ENCODE data around the gene A3GALT2. TPM values are rescaled to one million over a fixed set of nuclear protein-coding genes. Genes with fewer than 3 reads are reported as not detected.
"Not testable (repeated sequence)": the region's sequence is repeated elsewhere in the genome, so short reads cannot be mapped to it uniquely, and the experiment has no call there.

The A3GALT2 gene
- total RNA-seq, 1 donor from 2014 or later: not detected

GRCh38 chr1:33312413-33312749, 8.5 kb downstream of the A3GALT2 start:
- DNase-seq: no peak

DNA sequence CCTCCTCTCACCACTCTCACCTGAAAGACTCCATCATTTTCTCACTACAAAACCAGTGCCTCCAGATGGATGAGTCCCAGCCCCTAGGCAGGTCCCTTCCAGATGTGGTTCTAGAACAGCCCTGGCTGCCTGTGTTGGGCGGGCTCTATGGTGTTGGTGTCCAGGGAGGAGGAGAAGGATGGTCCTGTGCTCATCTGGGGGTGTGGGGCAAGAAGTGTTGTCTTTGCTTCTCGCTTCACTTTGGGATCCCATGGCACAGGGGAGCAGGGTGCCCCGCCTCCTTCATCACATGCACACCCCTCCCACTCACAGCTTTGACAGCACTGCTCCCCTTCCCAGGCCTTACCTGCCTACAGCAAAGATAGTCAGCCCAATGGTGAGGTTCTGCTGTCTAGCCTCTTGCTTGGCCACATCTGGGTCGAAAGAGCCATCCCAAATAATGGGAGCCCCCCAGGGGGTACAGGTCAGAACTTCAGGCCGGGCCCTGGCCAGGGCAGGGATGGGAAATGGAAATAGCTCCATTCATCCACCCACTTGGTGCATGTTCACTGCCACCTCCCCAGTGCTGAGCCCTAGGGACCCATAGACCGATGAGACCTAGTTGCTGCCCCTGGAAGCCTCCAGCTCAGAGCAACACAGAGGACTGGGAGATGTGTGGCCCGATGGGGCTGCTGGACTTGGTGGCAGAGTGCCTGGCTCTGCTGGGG, 9.0 kb downstream of the A3GALT2 start:
- no peak for DNase-seq

GRCh38 chr1:33310702-33311101, 10.2 kb downstream of the A3GALT2 start:
- no peak for DNase-seq

- not testable (repeated sequence) for DNase-seq
These were observed 11.5 kb downstream of the A3GALT2 start for GRCh38 chr1:33309351-33309750.

DNA sequence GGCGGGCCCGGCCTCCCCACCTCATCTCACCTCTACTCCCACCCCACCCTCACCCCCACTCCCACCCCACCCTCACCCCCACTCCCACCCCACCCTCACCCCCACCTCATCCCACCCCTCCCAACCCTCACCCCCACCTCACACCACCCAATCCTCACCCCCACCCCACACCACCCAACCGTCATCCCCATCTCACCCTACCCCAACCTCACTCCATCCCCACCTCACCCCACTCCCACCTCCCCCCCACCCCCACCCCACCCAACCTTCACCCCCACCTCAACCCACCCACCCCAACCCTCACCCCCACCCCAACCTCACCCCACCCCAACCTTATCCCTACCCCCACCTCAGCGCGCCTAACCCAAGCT, 13.4 kb downstream of the A3GALT2 start:
- no peak for DNase-seq

DNA sequence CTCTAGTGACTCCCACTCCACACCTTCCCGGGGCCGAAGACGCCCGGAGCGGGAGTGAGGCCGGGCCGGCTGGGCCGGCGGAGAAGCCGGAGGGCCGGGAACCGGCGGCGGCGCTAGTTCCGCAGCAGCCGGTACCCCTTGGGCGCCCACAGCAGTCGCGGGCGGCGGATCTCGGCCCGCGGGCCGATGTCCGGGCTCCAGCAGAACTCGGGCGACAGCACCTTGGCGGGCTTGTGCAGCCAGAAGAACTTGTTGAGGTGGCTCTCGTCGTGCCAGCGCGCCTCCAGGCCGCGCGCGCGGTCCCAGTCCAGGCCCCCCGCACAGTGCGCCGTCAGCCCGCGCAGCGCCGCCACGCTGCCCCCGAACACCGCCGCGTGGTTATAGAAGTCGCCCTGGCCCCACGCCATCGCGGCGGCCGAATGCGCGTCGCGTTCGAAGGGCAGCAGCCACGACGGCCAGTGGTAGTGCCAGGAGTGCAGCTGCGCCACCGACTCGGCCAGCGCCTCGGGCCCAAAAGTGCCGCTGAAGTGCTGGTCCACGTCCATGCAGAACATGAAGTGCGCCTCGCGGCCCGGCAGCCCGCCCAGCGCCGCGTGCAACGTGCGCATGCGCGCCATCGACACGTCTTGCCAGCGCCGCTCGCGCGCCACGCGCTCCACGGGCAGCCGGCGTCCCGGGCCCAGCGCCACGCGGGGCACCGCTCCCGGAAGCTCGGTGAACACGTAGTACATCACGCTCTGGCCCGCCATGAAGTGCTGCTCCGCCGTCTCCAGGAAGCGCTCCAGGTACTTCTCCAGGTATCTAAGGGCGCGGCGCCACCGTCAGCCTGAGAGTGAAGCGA, 14.0 kb downstream of the A3GALT2 start:
- no peak for DNase-seq

DNA sequence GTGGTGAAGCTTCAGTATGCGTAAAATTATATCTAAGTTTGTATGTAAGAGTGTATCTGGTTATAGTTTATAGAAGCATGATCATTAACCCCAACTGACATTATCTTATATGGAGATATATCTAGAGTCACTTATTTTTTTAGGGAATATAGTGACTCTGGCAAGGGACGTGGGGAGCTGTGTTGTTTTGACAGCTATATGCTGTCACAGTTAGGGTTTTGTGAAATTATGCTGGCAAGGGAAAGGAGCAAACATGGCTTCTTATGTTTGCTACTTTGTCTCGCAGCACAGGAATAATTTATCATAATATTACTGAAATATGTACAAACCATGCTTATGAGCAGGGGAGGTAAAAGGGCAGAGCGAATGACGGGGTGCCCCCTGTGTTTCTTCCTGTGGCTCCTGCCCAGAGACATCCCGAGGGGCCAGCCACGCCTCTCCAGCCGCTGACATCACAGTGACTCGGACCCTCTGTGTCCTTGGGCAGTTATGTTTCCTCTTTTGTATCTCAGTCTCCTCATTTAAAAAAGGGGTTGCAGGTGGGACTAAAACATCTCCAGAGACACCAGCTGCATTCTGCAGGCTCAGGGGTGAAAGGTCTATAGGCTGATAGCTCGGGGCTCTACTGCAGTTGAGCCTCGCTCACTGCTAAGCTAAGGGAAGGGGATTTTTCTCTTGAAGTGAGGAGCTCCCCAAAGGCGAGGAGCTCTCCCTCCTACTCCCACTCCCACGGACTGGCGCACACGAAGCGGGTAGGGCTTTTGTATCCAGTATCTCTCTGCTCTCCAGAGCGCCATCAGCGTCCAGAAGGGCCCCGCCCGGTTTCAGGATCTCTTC, 14.9 kb downstream of the A3GALT2 start:
- DNase-seq: no peak

DNA sequence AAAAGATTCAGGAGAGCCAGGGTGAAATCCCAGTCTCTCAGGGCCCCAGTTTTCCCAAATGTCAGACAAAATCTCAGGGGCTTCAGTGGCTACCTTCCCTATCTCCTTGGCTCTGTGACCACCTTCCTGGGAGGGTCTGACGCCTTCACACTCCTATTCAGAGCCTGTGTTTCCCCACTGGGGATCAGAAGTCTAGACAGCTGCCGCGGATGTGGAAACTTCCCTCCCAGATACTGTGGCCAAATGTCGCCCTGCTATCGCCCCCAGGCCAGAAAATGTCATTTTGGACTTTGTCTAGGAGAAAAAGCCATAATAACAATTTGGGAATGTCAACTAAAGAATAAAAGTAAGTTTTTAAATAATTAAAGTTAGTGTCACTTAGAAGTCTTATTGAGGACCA, 15.9 kb downstream of the A3GALT2 start:
- no peak for DNase-seq

DNA sequence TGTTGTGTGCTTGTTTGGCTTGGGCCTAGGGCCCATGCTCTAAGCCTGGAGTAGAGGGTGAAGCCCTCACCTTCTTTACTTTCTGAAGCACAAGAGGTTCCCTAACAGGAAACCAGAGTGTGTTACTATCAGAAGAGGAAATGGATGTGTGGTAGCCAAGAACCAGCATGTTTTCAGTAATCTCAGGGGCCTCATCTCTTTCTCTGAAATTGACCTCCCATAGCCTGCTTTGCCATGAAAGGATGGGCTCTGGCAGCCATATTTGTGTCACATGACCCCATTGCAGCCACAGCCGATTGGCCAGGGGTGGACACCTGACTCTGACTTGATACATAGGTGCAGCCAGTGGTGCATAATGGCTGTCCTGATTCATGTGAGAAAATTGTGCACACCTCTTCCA, 18.6 kb downstream of the A3GALT2 start:
- no peak for DNase-seq

- DNase-seq: peak; percentile 12
These were observed 19.5 kb downstream of the A3GALT2 start for GRCh38 chr1:33301273-33301984.

DNA sequence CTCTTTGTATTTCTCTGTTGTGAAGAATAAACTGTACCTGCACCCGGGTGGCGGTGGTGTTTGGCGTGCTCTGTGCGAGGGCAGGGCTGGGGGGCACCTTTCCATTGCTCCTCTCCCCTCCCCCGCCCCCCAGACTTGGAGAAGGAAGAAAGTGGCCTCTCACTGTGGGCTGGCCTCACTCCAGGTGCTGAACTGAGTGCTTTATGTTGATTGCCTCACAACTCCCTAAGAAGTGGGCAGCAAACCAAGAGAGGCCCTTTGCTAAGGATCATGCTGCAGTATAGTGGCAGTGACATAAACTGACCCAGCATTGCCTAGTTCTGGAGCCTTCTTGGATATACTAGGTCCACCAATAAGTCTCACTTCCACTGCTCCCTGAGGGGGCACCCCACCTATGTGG, 20.2 kb downstream of the A3GALT2 start:
- DNase-seq: peak; percentile 36

- no peak for DNase-seq
These were observed 21.3 kb downstream of the A3GALT2 start for GRCh38 chr1:33299461-33300155.

- no peak for DNase-seq
These were observed 22.1 kb downstream of the A3GALT2 start for GRCh38 chr1:33298623-33299277.

GRCh38 chr1:33297911-33298622, 22.8 kb downstream of the A3GALT2 start:
- no peak for DNase-seq

GRCh38 chr1:33296824-33297223, 24.1 kb downstream of the A3GALT2 start:
- DNase-seq: no peak

- DNase-seq: no peak
These were observed 24.8 kb downstream of the A3GALT2 start for GRCh38 chr1:33296082-33296458.

DNA sequence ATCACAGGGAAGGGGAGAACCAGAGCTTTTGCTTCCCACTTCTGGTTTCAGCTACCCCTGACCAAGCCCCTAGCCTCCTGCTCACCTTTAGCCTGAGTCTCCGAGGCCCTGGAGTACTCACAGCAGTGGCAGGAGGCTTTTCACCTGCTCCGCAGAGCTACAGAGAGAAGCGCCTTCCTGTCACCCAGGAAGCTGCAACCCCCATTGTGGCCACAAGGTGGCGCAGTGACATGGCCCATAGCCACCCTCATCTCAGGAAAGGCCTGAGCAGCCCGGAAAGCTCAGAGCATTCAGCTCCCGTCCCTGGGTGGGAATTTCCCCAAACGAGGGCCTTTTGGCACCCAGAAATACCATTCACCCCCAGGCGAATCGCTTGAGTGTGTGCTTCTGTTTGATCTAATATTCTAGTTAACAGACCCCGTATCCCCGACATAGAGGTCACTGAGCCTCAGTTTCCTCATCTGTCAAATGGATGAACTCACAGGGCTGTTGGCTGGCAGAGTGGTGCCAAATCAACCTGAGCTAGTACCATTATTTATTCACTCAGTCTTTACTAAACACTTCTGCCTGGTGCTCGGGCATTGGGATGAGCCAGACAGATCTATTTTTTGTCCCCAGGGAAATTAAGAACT, 25.3 kb downstream of the A3GALT2 start:
- peak; percentile 61 for DNase-seq

GRCh38 chr1:33295023-33295422, 25.9 kb downstream of the A3GALT2 start:
- no peak for DNase-seq

GRCh38 chr1:33294071-33295010, 26.6 kb downstream of the A3GALT2 start:
- DNase-seq: no peak

Measured in skin of body (tissue), 2 donors.